Measurements from ENCODE around the gene NCBP3. TPM values are rescaled to one million over a fixed set of nuclear protein-coding genes. Genes with fewer than 3 reads are reported as not detected.

Gene NCBP3
- total RNA-seq, 4 donors from 2014 or later: 17.3 to 31.5 (median 21.3) TPM

- 89% methylated on average over 9 of the region's 9 CpGs for WGBS, 2 donors
- no peak for TF ChIP-seq POLR2A (IDR thresholded peaks at IDR 0.05)
- TF ChIP-seq, protein P1, sequence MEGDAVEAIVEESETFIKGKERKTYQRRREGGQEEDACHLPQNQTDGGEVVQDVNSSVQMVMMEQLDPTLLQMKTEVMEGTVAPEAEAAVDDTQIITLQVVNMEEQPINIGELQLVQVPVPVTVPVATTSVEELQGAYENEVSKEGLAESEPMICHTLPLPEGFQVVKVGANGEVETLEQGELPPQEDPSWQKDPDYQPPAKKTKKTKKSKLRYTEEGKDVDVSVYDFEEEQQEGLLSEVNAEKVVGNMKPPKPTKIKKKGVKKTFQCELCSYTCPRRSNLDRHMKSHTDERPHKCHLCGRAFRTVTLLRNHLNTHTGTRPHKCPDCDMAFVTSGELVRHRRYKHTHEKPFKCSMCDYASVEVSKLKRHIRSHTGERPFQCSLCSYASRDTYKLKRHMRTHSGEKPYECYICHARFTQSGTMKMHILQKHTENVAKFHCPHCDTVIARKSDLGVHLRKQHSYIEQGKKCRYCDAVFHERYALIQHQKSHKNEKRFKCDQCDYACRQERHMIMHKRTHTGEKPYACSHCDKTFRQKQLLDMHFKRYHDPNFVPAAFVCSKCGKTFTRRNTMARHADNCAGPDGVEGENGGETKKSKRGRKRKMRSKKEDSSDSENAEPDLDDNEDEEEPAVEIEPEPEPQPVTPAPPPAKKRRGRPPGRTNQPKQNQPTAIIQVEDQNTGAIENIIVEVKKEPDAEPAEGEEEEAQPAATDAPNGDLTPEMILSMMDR (IDR thresholded peaks at IDR 0.05): no peak
- no peak for TF ChIP-seq EP300 (IDR thresholded peaks at IDR 0.05)
- Histone ChIP-seq H3K9me3 (peaks cover 0 to 18% (median 0%) of the 10 kb centered on the region in 4 donors), H3K4me3 (no peak overlapping the region), H3K36me3 (no peaks in the 10 kb centered on the region), H3K27me3 (peaks cover 0 to 4% of the 10 kb centered on the region in 2 donors), H3K27ac (no peak overlapping the region), H3K4me1 (no peaks in the 10 kb centered on the region)
- no peak for DNase-seq (ENCODE audit: low spot score in 2 of 2)
These were observed 77.7 kb downstream of the NCBP3 start for GRCh38 chr17:3768341-3768740.

GRCh38 chr17:3766779-3767178, 79.3 kb downstream of the NCBP3 start:
- H3K36me3 ChIP-seq: no peaks in the 10 kb centered on the region
- 94 to 95% methylated on average over 8 of the region's 8 CpGs for WGBS, 2 donors
- no peak for DNase-seq (ENCODE audit: low spot score in 2 of 2)
- TF ChIP-seq POLR2A (IDR thresholded peaks at IDR 0.05) (no peak), EP300 (IDR thresholded peaks at IDR 0.05) (no peak)
- TF ChIP-seq, protein P1 (IDR thresholded peaks at IDR 0.05): no peak
- peaks cover 0 to 18% (median 0%) of the 10 kb centered on the region in 4 donors for H3K9me3 ChIP-seq
- H3K4me3 ChIP-seq: no peak overlapping the region
- no peak overlapping the region for H3K27ac ChIP-seq
- H3K4me1 ChIP-seq: no peaks in the 10 kb centered on the region
- H3K27me3 ChIP-seq: peaks cover 0 to 4% of the 10 kb centered on the region in 2 donors

DNA sequence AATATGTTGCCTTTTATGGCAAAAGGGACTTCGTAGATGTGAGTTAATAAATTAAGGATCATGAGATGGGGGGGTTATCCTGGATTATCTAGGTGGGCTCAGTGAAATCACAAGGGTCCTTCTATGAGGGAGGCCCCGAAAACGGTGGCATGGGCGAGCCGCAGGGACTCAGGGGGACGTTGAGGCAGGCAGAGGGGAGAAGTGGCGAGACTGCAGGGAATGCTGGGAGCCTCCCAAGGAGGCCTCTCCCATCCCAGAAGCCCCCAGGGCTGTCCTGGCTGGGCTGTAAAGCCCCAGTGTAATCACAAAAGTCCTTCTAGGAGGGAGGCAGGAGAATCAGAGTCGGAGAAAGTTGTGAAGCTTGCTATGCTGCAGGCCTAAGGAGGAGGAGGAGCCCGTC, 80.1 kb downstream of the NCBP3 start:
- Histone ChIP-seq H3K36me3 (no peaks in the 10 kb centered on the region), H3K27me3 (peaks cover 0 to 4% of the 10 kb centered on the region in 2 donors), H3K9me3 (peaks cover 0 to 18% (median 0%) of the 10 kb centered on the region in 4 donors), H3K4me1 (no peaks in the 10 kb centered on the region), H3K4me3 (no peak overlapping the region), H3K27ac (peak overlapping the region in 1 of 4 donors; percentile 19)
- TF ChIP-seq, protein P1 (IDR thresholded peaks at IDR 0.05): no peak
- no peak for TF ChIP-seq EP300 (IDR thresholded peaks at IDR 0.05)
- no peak for TF ChIP-seq POLR2A (IDR thresholded peaks at IDR 0.05)
- no peak for DNase-seq (ENCODE audit: low spot score in 2 of 2)
- WGBS, 2 donors: 86 to 88% methylated on average over 9 of the region's 9 CpGs

DNA sequence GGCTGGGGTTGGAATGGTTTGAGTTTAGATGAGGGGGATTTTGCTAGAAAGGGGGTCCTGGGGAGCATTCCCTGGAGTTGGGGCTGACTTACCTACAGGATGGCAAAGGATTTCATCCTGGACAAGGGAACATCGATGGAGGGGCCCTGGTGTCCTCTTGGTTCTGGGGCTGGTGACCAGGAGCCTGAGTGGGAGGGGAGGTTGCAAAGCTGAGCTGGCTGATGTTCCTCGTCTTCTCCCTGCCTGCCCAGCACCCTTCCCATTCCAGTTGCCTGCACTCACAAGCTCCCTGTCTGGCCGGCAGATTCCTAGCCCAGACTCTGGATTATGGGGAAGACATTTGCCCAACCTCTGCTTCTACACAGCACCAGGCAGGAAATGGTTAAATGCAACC, 82.3 kb downstream of the NCBP3 start:
- Histone ChIP-seq H3K27me3 (peaks cover 0 to 4% of the 10 kb centered on the region in 2 donors), H3K36me3 (no peaks in the 10 kb centered on the region), H3K9me3 (peaks cover 0 to 31% (median 0%) of the 10 kb centered on the region in 4 donors), H3K4me3 (no peak overlapping the region), H3K27ac (peak overlapping the region in 1 of 4 donors; percentile 7), H3K4me1 (no peaks in the 10 kb centered on the region)
- DNase-seq (ENCODE audit: low spot score in 2 of 2): no peak
- 56 to 57% methylated on average over 3 of the region's 3 CpGs for WGBS, 2 donors
- TF ChIP-seq EP300 (IDR thresholded peaks at IDR 0.05): no peak
- no peak for TF ChIP-seq POLR2A (IDR thresholded peaks at IDR 0.05)
- TF ChIP-seq, protein P1 (IDR thresholded peaks at IDR 0.05): no peak

DNA sequence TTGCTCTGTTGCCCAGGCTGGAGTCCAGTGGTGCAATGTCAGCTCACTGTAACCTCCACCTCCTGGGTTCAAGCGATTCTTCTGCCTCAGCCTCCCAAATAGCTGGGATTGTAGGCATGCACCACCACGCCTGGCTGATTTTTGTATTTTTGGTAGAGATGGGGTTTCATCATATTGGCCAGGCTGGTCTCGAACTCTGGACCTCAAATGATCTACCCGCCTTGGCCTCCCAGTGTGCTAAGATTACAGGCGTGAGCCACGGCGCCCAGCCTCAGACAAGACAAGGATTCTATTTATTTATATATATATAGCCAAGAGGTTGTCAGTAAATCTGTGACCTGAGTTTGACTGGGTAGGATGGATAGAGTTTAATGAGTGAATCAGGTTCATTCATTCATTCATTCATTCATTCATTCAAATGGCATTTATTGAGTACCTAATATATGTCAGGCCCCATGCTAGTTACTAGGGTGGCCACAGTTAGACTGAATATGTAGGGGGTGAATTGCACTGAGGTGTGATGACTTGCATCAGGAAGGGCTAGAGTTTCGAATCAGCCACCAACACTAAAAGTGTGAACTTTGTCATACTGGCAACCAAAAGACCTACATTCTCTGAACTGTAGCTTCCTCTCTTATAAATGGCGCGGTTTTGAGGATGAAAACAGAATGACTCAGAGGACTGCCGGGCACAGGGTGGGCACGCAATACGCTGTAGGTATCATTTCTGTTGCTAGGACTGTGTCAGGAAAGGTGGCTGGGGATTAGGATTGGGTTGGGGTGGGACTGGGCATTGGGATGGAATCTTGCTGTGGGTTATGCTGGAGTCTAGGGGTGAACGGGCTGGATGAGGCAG, 82.9 kb downstream of the NCBP3 start:
- no peak for DNase-seq (ENCODE audit: low spot score in 2 of 2)
- WGBS, 2 donors: 91 to 93% methylated on average over 14 of the region's 14 CpGs
- no peak overlapping the region for H3K27ac ChIP-seq
- TF ChIP-seq POLR2A (IDR thresholded peaks at IDR 0.05) (no peak), EP300 (IDR thresholded peaks at IDR 0.05) (no peak)
- TF ChIP-seq, protein P1 (IDR thresholded peaks at IDR 0.05): no peak
- H3K27me3 ChIP-seq: peaks cover 0 to 4% of the 10 kb centered on the region in 2 donors
- H3K9me3 ChIP-seq: peaks cover 0 to 29% (median 0%) of the 10 kb centered on the region in 4 donors
- H3K36me3 ChIP-seq: no peaks in the 10 kb centered on the region
- no peaks in the 10 kb centered on the region for H3K4me1 ChIP-seq
- no peak overlapping the region for H3K4me3 ChIP-seq

Measured in tibial nerve (tissue), 4 donors.